Activated T-cell treated with anti-CD3 and anti-CD28 coated beads, Interleukin-2, amount 50 U/mL, for 72 hours (primary cell): ENCODE results near the gene PSEN1. TPM values are rescaled to one million over a fixed set of nuclear protein-coding genes. Genes with fewer than 3 reads are reported as not detected.

Experiments
- ATAC-seq, 2 donors: fragments of 150-1000 bp; cut with Tn5 transposase; replicated peaks in 1 of 2; 2 replicates each; pipeline ENCODE4 v1.10.0; 2021; ENCODE audit warnings: moderate library complexity in 2 of 2, mild to moderate bottlenecking in 1 of 2
- DNase-seq, 2 donors: peaks; one replicate each; pipeline ENCODE4 v3.0.0; 2021 to 2022; ENCODE audit warnings: mixed read lengths in 1 of 2
- H3K27ac Mint-ChIP-seq: one replicate; pipeline ENCODE4 v1.8.0; 2022; ENCODE audit warnings: mild to moderate bottlenecking, moderate library complexity, mixed read lengths
- H3K27me3 Mint-ChIP-seq: one replicate; pipeline ENCODE4 v1.8.0; 2022; ENCODE audit warnings: low read depth, mixed read lengths
- H3K36me3 Mint-ChIP-seq, 2 donors: one replicate each; pipeline ENCODE4 v1.8.0; 2022; ENCODE audit warnings: mixed read lengths in 2 of 2, mild to moderate bottlenecking in 1 of 2; ENCODE audit not compliant: insufficient read depth in 2 of 2
- H3K4me1 Mint-ChIP-seq: one replicate; pipeline ENCODE4 v1.8.0; 2022; ENCODE audit warnings: low read depth, mixed read lengths
- H3K4me3 Mint-ChIP-seq, 2 donors: one replicate each; pipeline ENCODE4 v1.8.0; 2022; ENCODE audit warnings: mild to moderate bottlenecking in 2 of 2, mixed read lengths in 2 of 2, moderate library complexity in 2 of 2
- H3K9me3 Mint-ChIP-seq, 2 donors: one replicate each; pipeline ENCODE4 v1.8.0; 2022; ENCODE audit warnings: mixed read lengths in 2 of 2
- total RNA-seq, 2 donors: library from RNA; stranded (reverse); gene quantifications; one replicate each; pipeline ENCODE4 v1.2.3, GENCODE V29; 2022

The PSEN1 gene
- total RNA-seq, 2 donors from 2014 or later = 40.1 to 42.2 TPM

DNA sequence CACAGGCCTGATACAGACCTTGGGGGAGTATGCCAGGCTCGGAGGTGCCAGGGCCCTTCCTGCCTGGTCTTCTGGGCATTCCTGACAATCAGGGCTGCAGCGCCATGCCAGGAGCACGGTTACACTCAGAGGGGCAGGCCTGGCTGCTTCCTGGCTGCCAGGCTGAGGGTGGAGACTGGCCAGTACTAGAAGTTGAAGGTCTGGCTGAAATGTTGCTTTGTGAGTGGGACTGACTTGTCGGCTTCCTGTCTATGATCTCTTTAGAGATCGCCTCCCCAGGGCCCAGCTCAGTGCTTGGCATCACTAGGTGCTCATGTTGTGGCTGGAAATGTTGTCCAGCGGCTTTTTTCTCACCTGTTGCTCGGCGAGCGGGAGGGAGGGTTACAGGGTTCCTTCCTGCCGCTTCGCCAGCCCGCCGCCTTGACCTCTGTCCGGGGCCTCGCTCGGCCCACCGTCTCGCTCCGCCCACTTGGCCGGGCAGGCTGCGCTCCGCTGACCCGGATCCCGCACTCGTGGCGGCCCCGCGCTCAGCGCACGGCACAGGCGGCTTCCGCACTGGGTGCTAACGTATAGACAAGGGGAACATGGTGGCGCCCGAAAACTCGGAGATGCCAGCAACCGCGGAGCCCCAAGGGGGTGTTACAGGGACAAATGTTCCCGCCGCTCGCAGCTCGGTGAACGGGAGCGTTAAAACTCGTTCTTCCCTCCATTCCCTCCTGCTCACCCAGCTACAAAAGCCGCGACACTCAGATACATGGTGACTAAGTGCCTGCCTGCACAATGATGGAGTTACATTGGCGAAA lies 133.6 kb downstream of the PSEN1 start:
- DNase-seq = no peak

DNA sequence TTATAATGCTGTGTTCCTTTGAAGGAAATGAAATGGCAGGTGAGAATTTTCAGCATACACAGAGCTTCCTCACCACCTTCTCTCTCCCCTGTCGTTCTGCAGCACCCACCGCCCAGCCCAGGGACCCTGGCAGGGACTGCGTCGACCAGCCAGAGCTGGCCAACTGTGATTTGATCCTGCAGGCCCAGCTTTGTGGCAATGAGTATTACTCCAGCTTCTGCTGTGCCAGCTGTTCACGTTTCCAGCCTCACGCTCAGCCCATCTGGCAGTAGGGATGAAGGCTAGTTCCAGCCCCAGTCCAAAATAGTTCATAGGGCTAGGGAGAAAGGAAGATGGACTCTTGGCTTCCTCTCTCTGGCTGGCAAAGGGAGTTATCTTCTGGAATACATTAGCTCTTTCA lies 136.1 kb downstream of the PSEN1 start:
- Mint-ChIP-seq H3K9me3 (no peaks in the 10 kb centered on the region), H3K4me1 (peaks cover 8% of the 10 kb centered on the region), H3K36me3 (peaks cover 0 to 7% of the 10 kb centered on the region in 2 donors), H3K27ac (no peak overlapping the region), H3K27me3 (peaks cover 32% of the 10 kb centered on the region), H3K4me3 (no peak overlapping the region)
- DNase-seq (no peak), ATAC-seq (no peak)

More for the DNA sequence above, 133.6 kb downstream of the PSEN1 start:
- peaks cover 8% of the 10 kb centered on the region for H3K4me1 Mint-ChIP-seq
- ATAC-seq = peak; percentile 43 to 55
- no peaks in the 10 kb centered on the region for H3K9me3 Mint-ChIP-seq
- peaks cover 44% of the 10 kb centered on the region for H3K27me3 Mint-ChIP-seq
- H3K4me3 Mint-ChIP-seq = peak overlapping the region; percentile 75
- no peaks in the 10 kb centered on the region for H3K36me3 Mint-ChIP-seq
- no peak overlapping the region for H3K27ac Mint-ChIP-seq

Other genes with a start within 250 kb of the PSEN1 start
- gene DPF3, start 242.4 kb upstream of the PSEN1 start, total RNA-seq = under 1 TPM; 0.23 to 0.62 TPM
- 10 to 100 TPM; 15.1 to 16.6 TPM for gene DCAF4, start 210.0 kb upstream of the PSEN1 start, total RNA-seq
- gene ZFYVE1, start 109.4 kb upstream of the PSEN1 start, total RNA-seq = 10 to 100 TPM; 21.5 to 21.7 TPM
- gene RBM25, start 78.0 kb upstream of the PSEN1 start, total RNA-seq = 10 to 100 TPM; 91.8 to 92.3 TPM
- 1 to 10 TPM in 1 of 2 donors, under 1 TPM in 1; 0.58 to 1.3 TPM for gene PAPLN, start 101.0 kb downstream of the PSEN1 start, total RNA-seq